ENCODE measurements around the gene ANO4.
"Not testable (repeated sequence)": the region's sequence is repeated elsewhere in the genome, so short reads cannot be mapped to it uniquely, and the experiment has no call there.

The ANO4 gene

GRCh38 chr12:100974341-100974740 lies 179.8 kb downstream of the ANO4 start:
- no peak for ATAC-seq
- H3K27me3 Mint-ChIP-seq = no peaks in the 10 kb centered on the region
- no peaks in the 10 kb centered on the region for H3K4me1 Mint-ChIP-seq
- peaks cover 6 to 9% of the 10 kb centered on the region in 2 donors for H3K9me3 Mint-ChIP-seq
- no peak for DNase-seq
- no peak overlapping the region for H3K27ac Mint-ChIP-seq
- H3K4me3 Mint-ChIP-seq = no peak overlapping the region

DNA sequence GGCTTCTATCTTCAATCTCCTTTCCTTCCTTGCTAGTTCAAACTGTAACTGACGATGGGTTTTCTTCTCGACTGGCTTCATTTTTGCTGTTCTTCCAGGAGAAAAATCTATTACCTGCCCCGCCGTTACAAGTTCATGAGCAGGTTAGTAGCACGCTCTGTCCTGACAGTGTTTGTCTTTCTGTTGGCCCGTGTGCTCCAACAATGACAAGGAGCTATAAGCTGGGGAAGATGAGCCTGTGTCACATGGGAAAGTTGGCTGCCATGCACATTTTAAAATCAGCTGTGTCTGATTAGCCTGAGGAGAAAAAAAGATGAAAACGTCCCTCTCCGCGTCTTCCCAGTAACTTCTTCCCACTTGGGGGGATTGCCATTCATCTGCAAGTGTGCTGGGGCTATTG lies 180.2 kb downstream of the ANO4 start:
- Mint-ChIP-seq H3K4me1 (no peaks in the 10 kb centered on the region), H3K4me3 (no peak overlapping the region), H3K27me3 (no peaks in the 10 kb centered on the region), H3K27ac (no peak overlapping the region), H3K9me3 (peaks cover 9 to 13% of the 10 kb centered on the region in 2 donors)
- ATAC-seq = no peak
- DNase-seq = no peak

GRCh38 chr12:100976735-100977134 lies 182.2 kb downstream of the ANO4 start:
- peaks cover 9 to 13% of the 10 kb centered on the region in 2 donors for H3K9me3 Mint-ChIP-seq
- H3K27ac Mint-ChIP-seq = no peak overlapping the region
- ATAC-seq (no peak), DNase-seq (no peak)
- no peak overlapping the region for H3K4me3 Mint-ChIP-seq
- H3K4me1 Mint-ChIP-seq = no peaks in the 10 kb centered on the region
- H3K27me3 Mint-ChIP-seq = no peaks in the 10 kb centered on the region

DNA sequence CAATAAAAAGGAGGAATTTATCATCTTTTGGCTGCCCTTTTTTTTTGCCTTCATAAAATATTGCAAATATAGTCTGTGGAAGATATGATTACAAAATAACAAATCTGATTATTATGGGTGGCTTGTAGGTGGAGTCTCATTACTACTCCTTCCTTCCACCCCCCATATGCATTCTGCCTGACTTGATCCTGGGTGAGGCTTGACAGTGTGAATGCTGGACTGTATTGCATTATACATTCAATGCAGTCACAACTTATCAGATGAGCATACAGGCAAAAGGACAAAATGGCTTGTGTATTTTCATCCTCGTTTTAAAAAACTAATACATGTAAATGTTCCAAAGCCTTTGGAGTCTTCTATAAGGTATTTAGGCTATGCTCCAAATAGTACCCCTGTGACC lies 186.3 kb downstream of the ANO4 start:
- Mint-ChIP-seq H3K27ac (peak overlapping the region in 1 of 2 donors; percentile 90), H3K27me3 (no peaks in the 10 kb centered on the region), H3K9me3 (peaks cover 9 to 13% of the 10 kb centered on the region in 2 donors), H3K4me1 (no peaks in the 10 kb centered on the region), H3K4me3 (no peak overlapping the region)
- DNase-seq (no peak), ATAC-seq (no peak)

DNA sequence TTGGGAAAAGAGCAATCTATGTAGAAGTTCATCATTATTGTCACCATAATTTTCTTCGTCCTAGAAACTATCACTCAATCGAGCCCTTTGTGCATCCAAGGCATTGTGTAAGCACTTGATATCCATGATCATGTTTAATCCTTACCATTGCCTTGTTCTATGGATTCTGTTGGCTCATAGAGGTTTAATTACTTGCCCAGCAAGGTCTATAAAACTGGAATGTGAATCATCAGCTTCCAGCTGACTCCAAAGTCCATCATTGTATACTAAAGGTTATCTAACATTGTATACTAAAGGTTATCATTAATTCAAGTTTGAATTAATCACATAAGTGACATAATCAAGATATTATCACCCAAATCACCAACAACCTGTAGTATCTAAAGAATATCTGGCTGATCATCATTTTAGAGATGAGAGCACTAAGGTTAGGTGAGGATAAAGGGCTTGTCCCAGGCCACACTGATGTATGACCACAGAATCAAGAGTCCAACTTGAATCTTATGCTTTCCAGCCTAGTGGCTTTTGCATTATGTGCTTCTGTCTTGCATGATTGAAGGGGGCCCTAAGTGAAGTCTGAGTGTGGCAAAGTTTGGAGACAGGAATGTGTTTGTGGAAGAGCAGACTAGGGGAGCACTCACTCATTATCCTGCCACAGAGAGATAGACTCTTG lies 188.1 kb downstream of the ANO4 start:
- no peak overlapping the region for H3K27ac Mint-ChIP-seq
- H3K9me3 Mint-ChIP-seq = peaks cover 9 to 13% of the 10 kb centered on the region in 2 donors
- no peaks in the 10 kb centered on the region for H3K4me1 Mint-ChIP-seq
- no peak for DNase-seq
- H3K4me3 Mint-ChIP-seq = no peak overlapping the region
- no peak for ATAC-seq
- no peaks in the 10 kb centered on the region for H3K27me3 Mint-ChIP-seq

DNA sequence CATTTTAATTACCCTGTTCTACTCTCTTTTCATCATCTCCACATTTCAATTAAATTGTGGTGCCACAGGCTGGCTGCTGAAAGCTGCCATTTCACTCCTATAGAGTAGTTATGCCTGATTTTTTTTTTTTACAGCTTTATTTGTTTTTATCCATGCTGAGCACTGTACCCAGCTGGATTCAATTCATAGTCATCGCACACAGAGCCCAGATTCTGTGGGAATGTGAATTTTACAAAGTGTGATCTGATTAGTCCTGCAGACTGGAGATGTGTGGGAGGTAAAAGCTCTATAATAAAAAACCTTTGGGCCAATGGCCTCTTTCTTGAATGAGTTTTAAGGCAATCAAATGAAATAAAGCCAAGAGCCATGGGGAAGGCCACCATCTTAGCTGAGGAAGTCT lies 190.2 kb downstream of the ANO4 start:
- DNase-seq (no peak), ATAC-seq (no peak)
- peak overlapping the region in 1 of 2 donors; percentile 72 for H3K27ac Mint-ChIP-seq
- no peaks in the 10 kb centered on the region for H3K4me1 Mint-ChIP-seq
- no peak overlapping the region for H3K4me3 Mint-ChIP-seq
- no peaks in the 10 kb centered on the region for H3K27me3 Mint-ChIP-seq
- H3K9me3 Mint-ChIP-seq = peaks cover 0 to 7% of the 10 kb centered on the region in 2 donors

DNA sequence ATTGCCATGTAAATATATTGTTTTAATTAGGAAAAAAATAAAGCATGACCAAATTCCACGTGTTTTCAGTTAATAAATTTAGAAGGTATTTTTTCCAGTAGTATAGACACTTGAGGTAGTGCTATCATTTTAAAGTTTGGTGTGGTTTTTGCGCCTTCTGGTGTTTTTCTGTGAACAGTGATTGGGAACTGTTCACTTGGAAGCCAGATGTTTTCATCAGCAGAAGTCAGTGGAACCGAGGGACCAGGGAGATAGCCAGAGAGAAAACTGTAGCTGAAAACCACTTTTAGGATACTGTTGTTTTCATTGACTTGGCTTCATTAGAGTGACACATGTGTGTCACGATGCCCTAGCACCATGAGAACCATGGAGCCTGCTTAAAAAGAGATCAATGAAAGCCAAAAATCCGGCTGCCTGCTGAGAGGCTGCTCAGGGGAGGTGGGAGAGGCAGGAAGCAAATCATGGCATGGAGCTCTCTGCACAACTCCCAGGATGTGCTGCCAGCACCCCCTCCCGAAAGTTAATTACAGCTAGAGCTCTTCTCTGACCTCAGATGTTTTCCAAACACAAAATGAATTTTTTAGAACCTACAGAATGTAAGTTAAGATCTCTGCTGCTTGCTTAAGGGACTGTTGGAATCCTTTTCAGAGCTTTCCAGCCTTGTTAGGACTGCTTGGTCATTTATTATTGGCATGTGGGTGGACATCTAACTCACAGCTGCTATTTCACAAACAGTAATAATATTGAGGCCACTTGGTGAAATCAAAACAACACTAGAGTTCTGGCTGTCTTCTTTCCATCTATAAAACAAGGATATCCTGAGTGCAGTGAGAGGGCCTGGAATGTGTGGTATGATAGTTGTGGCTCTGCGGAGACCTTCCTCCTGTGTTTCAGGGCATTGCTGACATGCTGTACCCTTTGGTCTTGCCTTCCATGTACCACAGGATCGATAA lies 192.3 kb downstream of the ANO4 start:
- ATAC-seq (no peak), DNase-seq (no peak)
- H3K4me3 Mint-ChIP-seq = no peak overlapping the region
- H3K4me1 Mint-ChIP-seq = no peaks in the 10 kb centered on the region
- no peaks in the 10 kb centered on the region for H3K27me3 Mint-ChIP-seq
- H3K9me3 Mint-ChIP-seq = peaks cover 0 to 10% of the 10 kb centered on the region in 2 donors
- no peak overlapping the region for H3K27ac Mint-ChIP-seq

- ATAC-seq (no peak), DNase-seq (no peak)
- Mint-ChIP-seq H3K4me3 (no peak overlapping the region), H3K4me1 (no peaks in the 10 kb centered on the region), H3K9me3 (peaks cover 0 to 10% of the 10 kb centered on the region in 2 donors), H3K27me3 (no peaks in the 10 kb centered on the region), H3K27ac (no peak overlapping the region)
Observed at GRCh38 chr12:100987552-100988521, 193.3 kb downstream of the ANO4 start.

DNA sequence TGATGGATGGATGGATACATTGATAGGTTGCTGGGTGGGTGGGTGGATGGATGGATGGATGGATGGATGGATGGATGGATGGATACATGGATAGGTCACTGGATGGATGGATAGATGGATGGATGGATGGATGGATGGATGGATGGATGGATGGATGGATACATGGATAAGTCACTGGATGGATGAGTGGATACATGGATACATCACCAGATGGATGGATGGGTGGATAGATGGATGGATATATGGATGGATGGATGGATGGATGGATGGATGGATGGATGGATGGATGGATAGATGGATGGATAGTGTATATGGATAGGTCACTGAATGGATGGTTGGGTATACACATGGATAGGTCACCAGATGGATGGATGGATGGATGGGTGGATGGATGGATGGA lies 194.9 kb downstream of the ANO4 start:
- H3K9me3 Mint-ChIP-seq, H3K27ac Mint-ChIP-seq, H3K4me1 Mint-ChIP-seq, ATAC-seq, H3K27me3 Mint-ChIP-seq, H3K4me3 Mint-ChIP-seq, DNase-seq: not testable (repeated sequence)

- H3K27me3 Mint-ChIP-seq = no peaks in the 10 kb centered on the region
- no peak overlapping the region for H3K27ac Mint-ChIP-seq
- H3K4me1 Mint-ChIP-seq = no peaks in the 10 kb centered on the region
- no peak for ATAC-seq
- peaks cover 0 to 14% of the 10 kb centered on the region in 2 donors for H3K9me3 Mint-ChIP-seq
- DNase-seq = no peak
- no peak overlapping the region for H3K4me3 Mint-ChIP-seq
Observed at GRCh38 chr12:100991102-100991501, 196.5 kb downstream of the ANO4 start.

DNA sequence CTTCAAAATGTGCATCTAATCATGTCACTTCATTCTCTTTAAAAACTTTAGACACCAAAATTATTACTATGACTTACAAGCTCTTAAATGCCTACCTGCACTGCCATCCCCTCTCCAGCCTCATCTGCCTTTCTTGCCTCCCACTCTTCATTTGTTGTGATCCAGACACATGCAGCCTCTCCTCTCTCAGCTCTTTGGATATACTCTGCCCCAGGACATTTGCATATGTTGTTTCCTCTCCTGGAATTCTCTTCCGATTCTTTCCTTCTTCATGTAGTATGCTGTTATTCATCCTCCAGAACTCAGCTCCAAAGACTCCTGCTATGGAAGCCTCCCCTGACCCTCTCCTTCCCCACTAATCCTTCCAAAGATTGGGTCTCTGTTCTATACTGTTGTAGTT lies 197.6 kb downstream of the ANO4 start:
- Mint-ChIP-seq H3K27ac (no peak overlapping the region), H3K27me3 (no peaks in the 10 kb centered on the region), H3K4me3 (no peak overlapping the region), H3K9me3 (peaks cover 0 to 14% of the 10 kb centered on the region in 2 donors), H3K4me1 (no peaks in the 10 kb centered on the region)
- no peak for DNase-seq
- no peak for ATAC-seq

DNA sequence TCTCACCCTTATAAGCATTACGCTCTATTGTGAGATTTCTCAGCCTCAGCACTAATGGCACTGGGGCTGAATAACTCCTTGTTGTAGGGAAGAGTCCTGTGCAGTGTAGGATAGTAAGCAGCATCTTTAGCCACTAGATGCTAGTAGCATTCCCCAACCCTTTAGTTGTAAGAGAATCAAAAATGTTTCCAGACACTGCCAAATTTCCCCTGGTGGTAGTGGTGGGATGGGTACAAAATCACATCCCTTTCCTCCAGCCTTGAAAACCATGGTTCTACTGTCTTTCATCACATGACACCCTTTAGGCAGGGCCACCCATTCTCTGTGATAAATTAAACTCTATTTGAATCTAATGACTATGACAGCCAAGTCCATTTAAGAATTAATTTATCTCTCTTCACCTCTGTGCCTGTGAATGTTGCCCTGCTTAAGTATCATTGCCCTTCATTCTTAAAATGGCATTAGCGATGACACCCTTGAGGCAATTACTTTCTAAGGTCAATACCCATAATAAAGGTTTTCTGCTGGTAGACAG lies 199.4 kb downstream of the ANO4 start:
- DNase-seq = no peak
- H3K27ac Mint-ChIP-seq = no peak overlapping the region
- no peaks in the 10 kb centered on the region for H3K27me3 Mint-ChIP-seq
- H3K4me3 Mint-ChIP-seq = no peak overlapping the region
- peaks cover 0 to 10% of the 10 kb centered on the region in 2 donors for H3K9me3 Mint-ChIP-seq
- H3K4me1 Mint-ChIP-seq = no peaks in the 10 kb centered on the region
- no peak for ATAC-seq

DNA sequence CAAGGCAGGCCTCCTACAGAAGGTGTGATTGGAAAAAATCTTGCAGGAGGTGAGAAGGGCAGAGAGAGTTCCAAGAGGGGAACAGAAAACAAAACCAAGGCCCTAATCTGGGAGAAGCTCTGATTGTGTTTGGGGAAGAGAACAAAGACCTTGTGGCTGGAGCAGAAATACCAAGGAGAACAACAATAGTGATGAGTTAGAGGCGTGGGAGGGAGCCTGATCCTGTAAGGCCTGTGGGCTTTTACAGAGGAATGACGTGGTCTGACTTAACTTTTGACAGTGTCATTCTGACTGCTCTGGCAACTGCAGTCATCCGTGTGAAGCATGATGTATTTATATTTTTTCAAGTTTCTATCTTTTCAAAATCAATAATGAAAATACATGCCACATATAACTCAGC lies 200.6 kb downstream of the ANO4 start:
- no peak overlapping the region for H3K27ac Mint-ChIP-seq
- H3K4me3 Mint-ChIP-seq = no peak overlapping the region
- H3K4me1 Mint-ChIP-seq = no peaks in the 10 kb centered on the region
- no peak for DNase-seq
- no peak for ATAC-seq
- peaks cover 0 to 9% of the 10 kb centered on the region in 2 donors for H3K9me3 Mint-ChIP-seq
- H3K27me3 Mint-ChIP-seq = no peaks in the 10 kb centered on the region

GRCh38 chr12:100995771-100996170 lies 201.2 kb downstream of the ANO4 start:
- Mint-ChIP-seq H3K9me3 (peaks cover 0 to 9% of the 10 kb centered on the region in 2 donors), H3K27ac (no peak overlapping the region)

DNA sequence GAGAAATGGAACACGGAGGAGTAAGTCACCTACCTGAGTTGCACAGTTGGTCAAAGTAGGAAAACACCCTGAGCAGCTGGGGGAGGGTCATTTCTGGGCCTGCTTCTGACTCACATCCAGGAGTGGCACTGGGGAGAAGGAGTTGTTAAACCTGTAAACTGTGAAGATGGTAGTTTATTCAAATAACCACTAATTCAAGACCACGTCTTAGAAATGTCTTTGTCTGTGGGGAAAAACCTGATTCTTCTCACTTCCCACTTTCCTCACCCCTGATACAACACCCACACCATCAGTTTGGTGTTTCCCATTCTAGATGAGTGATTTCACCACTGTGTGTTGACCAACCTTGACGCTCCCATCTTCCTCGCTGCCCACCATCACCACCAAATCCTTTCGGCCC lies 207.1 kb downstream of the ANO4 start:
- no peak for ATAC-seq
- no peaks in the 10 kb centered on the region for H3K4me1 Mint-ChIP-seq

More at GRCh38 chr12:100995771-100996170, 201.2 kb downstream of the ANO4 start:
- ATAC-seq = no peak
- DNase-seq = no peak
- no peak overlapping the region for H3K4me3 Mint-ChIP-seq
- no peaks in the 10 kb centered on the region for H3K4me1 Mint-ChIP-seq
- H3K27me3 Mint-ChIP-seq = no peaks in the 10 kb centered on the region

More for the DNA sequence above, 207.1 kb downstream of the ANO4 start:
- H3K9me3 Mint-ChIP-seq = peaks cover 0 to 8% of the 10 kb centered on the region in 2 donors
- no peaks in the 10 kb centered on the region for H3K27me3 Mint-ChIP-seq
- H3K4me3 Mint-ChIP-seq = no peak overlapping the region
- no peak overlapping the region for H3K27ac Mint-ChIP-seq
- DNase-seq = no peak
